ENCODE data around the gene CNOT2.

DNA sequence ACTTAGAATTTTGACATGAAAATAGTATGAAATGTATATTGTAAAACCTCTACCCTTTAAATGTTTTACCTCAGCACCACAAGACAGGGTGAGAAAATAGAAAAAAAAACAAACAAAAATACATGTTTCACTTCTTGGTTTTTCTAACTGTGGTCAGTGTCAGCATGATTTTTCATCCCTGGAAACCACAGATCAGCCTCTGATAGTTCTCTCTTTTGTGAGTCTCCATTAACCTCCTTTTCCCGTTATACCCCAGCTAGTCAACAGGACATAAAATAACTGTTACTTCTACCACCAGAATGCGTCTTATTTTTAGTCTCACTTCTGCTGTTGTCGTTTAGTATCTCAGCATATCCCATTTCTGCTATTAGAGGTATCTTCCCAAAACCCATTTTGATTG is 74.5 kb downstream of the CNOT2 start:
- TF ChIP-seq, protein P1, sequence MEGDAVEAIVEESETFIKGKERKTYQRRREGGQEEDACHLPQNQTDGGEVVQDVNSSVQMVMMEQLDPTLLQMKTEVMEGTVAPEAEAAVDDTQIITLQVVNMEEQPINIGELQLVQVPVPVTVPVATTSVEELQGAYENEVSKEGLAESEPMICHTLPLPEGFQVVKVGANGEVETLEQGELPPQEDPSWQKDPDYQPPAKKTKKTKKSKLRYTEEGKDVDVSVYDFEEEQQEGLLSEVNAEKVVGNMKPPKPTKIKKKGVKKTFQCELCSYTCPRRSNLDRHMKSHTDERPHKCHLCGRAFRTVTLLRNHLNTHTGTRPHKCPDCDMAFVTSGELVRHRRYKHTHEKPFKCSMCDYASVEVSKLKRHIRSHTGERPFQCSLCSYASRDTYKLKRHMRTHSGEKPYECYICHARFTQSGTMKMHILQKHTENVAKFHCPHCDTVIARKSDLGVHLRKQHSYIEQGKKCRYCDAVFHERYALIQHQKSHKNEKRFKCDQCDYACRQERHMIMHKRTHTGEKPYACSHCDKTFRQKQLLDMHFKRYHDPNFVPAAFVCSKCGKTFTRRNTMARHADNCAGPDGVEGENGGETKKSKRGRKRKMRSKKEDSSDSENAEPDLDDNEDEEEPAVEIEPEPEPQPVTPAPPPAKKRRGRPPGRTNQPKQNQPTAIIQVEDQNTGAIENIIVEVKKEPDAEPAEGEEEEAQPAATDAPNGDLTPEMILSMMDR (IDR thresholded peaks at IDR 0.05; ENCODE audit: insufficient read depth, low read depth, low read length) = no peak
- no peak for TF ChIP-seq EZH2 (IDR thresholded peaks at IDR 0.05; ENCODE audit: insufficient read depth, low read length)

Data from astrocyte (in vitro differentiated cells and primary cell).